ENCODE results near the gene KCNJ9. TPM values are rescaled to one million over a fixed set of nuclear protein-coding genes. Genes with fewer than 3 reads are reported as not detected.

Gene KCNJ9
- total RNA-seq, 1 experiment from 2014 or later = 0.09 TPM

DNA sequence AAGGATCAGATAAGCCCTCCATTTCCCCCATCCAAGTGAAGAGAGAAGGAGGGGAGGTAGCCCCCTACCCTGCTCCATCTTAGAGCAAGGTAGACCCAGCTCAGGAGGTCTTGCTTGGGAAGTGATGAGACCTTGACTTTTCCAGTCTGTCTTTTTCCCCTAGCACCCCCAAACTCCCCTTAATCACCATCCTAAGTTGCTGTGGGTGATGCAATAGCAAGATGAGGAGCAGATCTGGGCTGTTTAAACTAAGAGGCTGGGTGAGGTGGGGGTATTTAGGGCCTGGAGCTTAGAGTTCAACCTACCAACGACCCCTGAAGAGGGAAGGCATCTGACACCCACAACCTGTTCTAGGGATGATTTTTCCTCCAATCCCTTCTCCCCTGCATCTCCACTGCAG is 36.0 kb downstream of the KCNJ9 start:
- Histone ChIP-seq H2BK5ac (ENCODE audit: insufficient read length, low read length) (no peak overlapping the region), H2AK5ac (ENCODE audit: insufficient read length, low read length) (no peak overlapping the region), H3T11ph (ENCODE audit: low read length) (no peak overlapping the region), H3K4ac (ENCODE audit: low read depth, low read length) (no peak overlapping the region), H4K20me1 (ENCODE audit: control insufficient read depth, insufficient read depth, insufficient read length) (no peaks in the 10 kb centered on the region), H3K56ac (ENCODE audit: insufficient read length, low read depth, low read length) (no peak overlapping the region), H2AFZ (ENCODE audit: low read length) (no peak overlapping the region), H2BK120ac (ENCODE audit: low read depth, low read length, poor library complexity, severe bottlenecking) (no peak overlapping the region), H3K4me1 (ENCODE audit: insufficient read depth, low read length) (peaks cover 12% of the 10 kb centered on the region; the same call in 1 of the 2 replicates), H3K23ac (ENCODE audit: insufficient read length, low read depth, low read length) (no peak overlapping the region), H2BK20ac (ENCODE audit: low read depth, low read length, poor library complexity, severe bottlenecking) (no peak overlapping the region), H3K9ac (ENCODE audit: extremely low read depth, insufficient read length, low read length) (no peak overlapping the region), H3K79me2 (ENCODE audit: insufficient read depth, low read length) (no peaks in the 10 kb centered on the region), H3K4me2 (ENCODE audit: insufficient read depth, insufficient read length, low read length) (no peak overlapping the region), H2BK12ac (ENCODE audit: insufficient read length, low read depth, low read length) (no peak overlapping the region), H2BK15ac (ENCODE audit: low read depth, low read length) (no peak overlapping the region), H3K27me3 (ENCODE audit: insufficient read depth, low read length) (no peaks in the 10 kb centered on the region), H4K91ac (ENCODE audit: insufficient read length, low read depth, low read length) (no peak overlapping the region), H3K27ac (ENCODE audit: insufficient read length, low read depth, low read length) (no peak overlapping the region), H4K5ac (ENCODE audit: insufficient read length, low read depth, low read length) (no peak overlapping the region), H3K23me2 (ENCODE audit: insufficient read length, low read depth, low read length, poor library complexity, severe bottlenecking) (no peaks in the 10 kb centered on the region), H3K79me1 (ENCODE audit: insufficient read depth, low read depth, low read length, poor library complexity, severe bottlenecking) (no peaks in the 10 kb centered on the region), H3K9me3 (ENCODE audit: control insufficient read depth, low read depth, low read length) (no peaks in the 10 kb centered on the region), H3K18ac (ENCODE audit: insufficient read length, low read depth, low read length) (no peak overlapping the region), H3K14ac (ENCODE audit: insufficient read depth, low read length) (peak overlapping the region; percentile 52; the same call in 1 of the 2 replicates), H4K8ac (replicated peaks; ENCODE audit: insufficient read length, low read depth, low read length) (no peak overlapping the region)
- Mint-ChIP-seq H3K4me3 (peak overlapping the region in 1 of 2 experiments; percentile 90; a peak in 3 of 5 replicates), H3K27me3 (ENCODE audit: low read depth) (no peaks in the 10 kb centered on the region; the same call in none of the 2 replicates), H3K36me3 (ENCODE audit: insufficient read depth in 1 of 3, low read depth in 3 of 3) (peaks cover 0 to 26% (median 5%) of the 10 kb centered on the region in 3 experiments; a peak in 5 of 7 replicates), H3K27ac (peak overlapping the region in 1 of 3 experiments; percentile 70; a peak in 1 of 7 replicates), H3K4me1 (peaks cover 62 to 68% of the 10 kb centered on the region in 2 experiments), H3K9me3 (no peaks in the 10 kb centered on the region)
- TF ChIP-seq, protein P1, sequence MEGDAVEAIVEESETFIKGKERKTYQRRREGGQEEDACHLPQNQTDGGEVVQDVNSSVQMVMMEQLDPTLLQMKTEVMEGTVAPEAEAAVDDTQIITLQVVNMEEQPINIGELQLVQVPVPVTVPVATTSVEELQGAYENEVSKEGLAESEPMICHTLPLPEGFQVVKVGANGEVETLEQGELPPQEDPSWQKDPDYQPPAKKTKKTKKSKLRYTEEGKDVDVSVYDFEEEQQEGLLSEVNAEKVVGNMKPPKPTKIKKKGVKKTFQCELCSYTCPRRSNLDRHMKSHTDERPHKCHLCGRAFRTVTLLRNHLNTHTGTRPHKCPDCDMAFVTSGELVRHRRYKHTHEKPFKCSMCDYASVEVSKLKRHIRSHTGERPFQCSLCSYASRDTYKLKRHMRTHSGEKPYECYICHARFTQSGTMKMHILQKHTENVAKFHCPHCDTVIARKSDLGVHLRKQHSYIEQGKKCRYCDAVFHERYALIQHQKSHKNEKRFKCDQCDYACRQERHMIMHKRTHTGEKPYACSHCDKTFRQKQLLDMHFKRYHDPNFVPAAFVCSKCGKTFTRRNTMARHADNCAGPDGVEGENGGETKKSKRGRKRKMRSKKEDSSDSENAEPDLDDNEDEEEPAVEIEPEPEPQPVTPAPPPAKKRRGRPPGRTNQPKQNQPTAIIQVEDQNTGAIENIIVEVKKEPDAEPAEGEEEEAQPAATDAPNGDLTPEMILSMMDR (conservative IDR thresholded peaks at IDR 0.05) = no peak
- DNase-seq = no peak
- no CpG with 5 or more reads among the region's 1 CpG for WGBS (ENCODE audit: extremely low coverage, insufficient read length, low lambda C conversion rate)
